ENCODE data around the gene OTOP2.

The OTOP2 gene

DNA sequence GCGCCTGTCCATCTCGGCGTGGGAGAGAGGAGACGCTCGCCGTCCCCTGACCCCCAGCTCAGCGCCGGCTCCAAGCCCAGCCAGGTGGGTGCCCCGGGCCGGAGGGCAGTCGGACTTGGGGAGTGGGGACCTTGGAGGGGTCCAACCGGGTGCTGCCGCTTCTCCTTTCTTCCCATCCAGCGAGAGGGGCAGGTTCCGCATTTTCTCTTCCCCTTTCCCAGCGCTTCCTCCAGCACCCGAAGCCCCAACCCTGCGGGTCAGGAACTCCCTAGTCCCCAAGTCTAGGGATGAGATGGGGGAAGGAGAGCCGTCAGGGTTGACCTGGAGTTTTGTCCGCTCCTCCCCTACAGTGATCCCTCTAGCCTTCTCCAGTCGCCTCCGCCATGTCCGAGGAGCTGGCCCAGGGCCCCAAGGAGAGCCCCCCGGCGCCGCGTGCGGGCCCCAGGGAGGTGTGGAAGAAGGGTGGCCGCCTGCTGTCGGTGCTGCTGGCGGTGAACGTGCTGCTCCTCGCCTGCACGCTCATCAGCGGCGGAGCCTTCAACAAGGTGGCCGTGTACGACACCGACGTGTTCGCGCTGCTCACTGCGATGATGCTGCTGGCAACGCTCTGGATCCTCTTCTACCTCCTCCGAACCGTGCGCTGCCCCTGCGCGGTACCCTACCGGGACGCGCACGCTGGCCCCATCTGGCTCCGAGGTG is at the start of gene OTOP2:
TSS of gene OTOP2 (plus strand) at position 24 of the 699 bp plus-strand sequence. CDS start at position 384, 360 bp downstream.
- H3K27me3 ChIP-seq (ENCODE audit: insufficient read depth, low read depth, severe bottlenecking) = peaks cover 23% of the 10 kb centered on the region
- no peak for DNase-seq
- TF ChIP-seq, protein P1, sequence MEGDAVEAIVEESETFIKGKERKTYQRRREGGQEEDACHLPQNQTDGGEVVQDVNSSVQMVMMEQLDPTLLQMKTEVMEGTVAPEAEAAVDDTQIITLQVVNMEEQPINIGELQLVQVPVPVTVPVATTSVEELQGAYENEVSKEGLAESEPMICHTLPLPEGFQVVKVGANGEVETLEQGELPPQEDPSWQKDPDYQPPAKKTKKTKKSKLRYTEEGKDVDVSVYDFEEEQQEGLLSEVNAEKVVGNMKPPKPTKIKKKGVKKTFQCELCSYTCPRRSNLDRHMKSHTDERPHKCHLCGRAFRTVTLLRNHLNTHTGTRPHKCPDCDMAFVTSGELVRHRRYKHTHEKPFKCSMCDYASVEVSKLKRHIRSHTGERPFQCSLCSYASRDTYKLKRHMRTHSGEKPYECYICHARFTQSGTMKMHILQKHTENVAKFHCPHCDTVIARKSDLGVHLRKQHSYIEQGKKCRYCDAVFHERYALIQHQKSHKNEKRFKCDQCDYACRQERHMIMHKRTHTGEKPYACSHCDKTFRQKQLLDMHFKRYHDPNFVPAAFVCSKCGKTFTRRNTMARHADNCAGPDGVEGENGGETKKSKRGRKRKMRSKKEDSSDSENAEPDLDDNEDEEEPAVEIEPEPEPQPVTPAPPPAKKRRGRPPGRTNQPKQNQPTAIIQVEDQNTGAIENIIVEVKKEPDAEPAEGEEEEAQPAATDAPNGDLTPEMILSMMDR (IDR thresholded peaks at IDR 0.05; ENCODE audit: low read depth, low read length) = no peak
- no peaks in the 10 kb centered on the region for H3K9me3 ChIP-seq (ENCODE audit: severe bottlenecking)
- peak within 1 kb of the TSS; percentile 60 for H3K4me3 ChIP-seq (ENCODE audit: low read depth, low read length)
- H3K27ac ChIP-seq = no peak within 1 kb of the TSS
- no peaks in the 10 kb centered on the region for H3K36me3 ChIP-seq

- Histone ChIP-seq H3K27ac (no peak overlapping the region), H3K27me3 (ENCODE audit: insufficient read depth, low read depth, severe bottlenecking) (no peaks in the 10 kb centered on the region), H3K4me3 (ENCODE audit: low read depth, low read length) (no peak overlapping the region), H3K9me3 (ENCODE audit: severe bottlenecking) (no peaks in the 10 kb centered on the region), H3K36me3 (peaks cover 9% of the 10 kb centered on the region)
- TF ChIP-seq, protein P1 (IDR thresholded peaks at IDR 0.05; ENCODE audit: low read depth, low read length) = no peak
- DNase-seq = no peak
Observed at GRCh38 chr17:74874615-74875037, 49.4 kb upstream of the OTOP2 start.

- no peaks in the 10 kb centered on the region for H3K9me3 ChIP-seq (ENCODE audit: severe bottlenecking)
- DNase-seq = no peak
- H3K27me3 ChIP-seq (ENCODE audit: insufficient read depth, low read depth, severe bottlenecking) = no peaks in the 10 kb centered on the region
- H3K36me3 ChIP-seq = peaks cover 4% of the 10 kb centered on the region
- TF ChIP-seq, protein P1 (IDR thresholded peaks at IDR 0.05; ENCODE audit: low read depth, low read length) = no peak
- no peak overlapping the region for H3K27ac ChIP-seq
- no peak overlapping the region for H3K4me3 ChIP-seq (ENCODE audit: low read depth, low read length)
Observed at GRCh38 chr17:74875155-74875976, 48.7 kb upstream of the OTOP2 start.

DNA sequence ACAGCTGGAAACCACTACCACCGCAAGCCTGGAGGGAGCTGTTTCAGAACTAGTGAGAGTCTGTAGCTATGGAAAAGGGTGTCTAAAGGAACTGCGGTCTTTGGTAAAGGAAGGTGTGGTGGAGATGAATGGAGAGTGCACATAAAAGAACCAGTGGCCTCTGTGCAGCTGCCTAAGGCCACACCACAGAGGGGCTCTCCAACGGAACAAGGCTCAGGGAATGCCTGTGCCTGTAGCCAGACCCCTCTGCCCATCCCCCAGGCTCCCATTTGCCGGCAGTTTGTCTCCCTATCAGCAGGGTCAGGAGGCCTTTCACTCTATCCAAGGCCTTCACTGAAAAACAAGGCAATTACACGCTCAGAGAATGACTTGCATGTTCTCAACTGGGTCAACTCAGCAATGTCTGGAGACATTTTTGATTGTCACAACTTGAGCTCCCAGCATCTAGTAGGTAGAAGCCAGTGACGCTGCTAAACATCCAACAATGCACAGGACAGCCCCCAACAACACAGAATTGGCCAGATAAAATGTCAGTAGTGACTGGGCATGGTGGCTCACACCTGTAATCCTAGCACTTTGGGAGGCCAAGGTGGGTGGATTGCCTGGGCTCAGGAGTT is 48.0 kb upstream of the OTOP2 start:
- Histone ChIP-seq H3K27ac (no peak overlapping the region), H3K4me3 (ENCODE audit: low read depth, low read length) (no peak overlapping the region), H3K36me3 (peaks cover 3% of the 10 kb centered on the region), H3K9me3 (ENCODE audit: severe bottlenecking) (no peaks in the 10 kb centered on the region), H3K27me3 (ENCODE audit: insufficient read depth, low read depth, severe bottlenecking) (no peaks in the 10 kb centered on the region)
- DNase-seq = no peak
- TF ChIP-seq, protein P1 (IDR thresholded peaks at IDR 0.05; ENCODE audit: low read depth, low read length) = no peak

DNA sequence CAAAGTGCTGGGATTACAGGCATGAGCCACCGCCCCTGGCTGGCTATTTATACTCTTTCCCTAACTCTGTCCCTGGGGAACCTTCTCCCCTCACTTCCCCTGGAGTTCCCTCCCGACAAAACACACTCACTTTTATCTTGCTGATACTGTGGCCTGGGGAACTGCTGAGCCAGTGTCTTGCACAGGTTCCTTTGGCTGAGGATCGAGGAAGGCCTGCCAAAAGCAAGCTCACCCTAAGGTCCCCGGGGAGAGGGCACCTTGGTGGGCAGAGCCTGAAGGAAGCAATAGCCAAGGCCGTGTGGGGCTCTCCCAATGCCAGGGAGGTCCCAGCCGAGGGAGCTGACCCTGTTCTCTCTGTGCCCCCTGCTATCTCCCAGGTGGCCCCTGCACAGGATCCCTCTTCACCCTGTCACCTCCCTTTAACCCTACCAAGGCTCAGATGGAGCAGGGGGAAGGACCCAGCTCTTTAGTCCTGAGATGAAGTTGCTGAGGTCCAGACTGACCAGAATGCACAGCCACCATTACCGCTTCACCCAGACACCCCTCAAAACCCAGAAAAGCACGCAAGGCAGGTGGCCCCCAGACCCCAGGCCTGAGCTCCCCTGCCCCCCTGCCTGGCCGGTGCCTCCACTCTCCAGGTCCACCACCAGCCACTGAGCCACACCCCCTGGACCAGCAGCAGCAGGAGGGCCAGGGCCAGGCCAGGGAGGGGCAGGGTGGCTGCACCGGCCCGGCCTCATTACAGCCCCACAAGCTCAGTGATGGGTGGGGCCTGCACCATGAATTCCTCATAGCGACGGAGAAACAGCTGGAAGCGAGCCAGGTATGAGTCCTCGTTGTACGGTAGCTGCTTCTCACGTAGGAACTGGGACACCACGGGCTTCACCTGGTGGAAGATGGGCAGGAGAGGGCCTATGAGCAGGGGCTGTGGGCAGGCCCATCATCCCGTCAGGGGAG is 46.2 kb upstream of the OTOP2 start:
- H3K9me3 ChIP-seq (ENCODE audit: severe bottlenecking) = no peaks in the 10 kb centered on the region
- H3K36me3 ChIP-seq = no peaks in the 10 kb centered on the region
- DNase-seq = no peak
- H3K4me3 ChIP-seq (ENCODE audit: low read depth, low read length) = no peak overlapping the region
- TF ChIP-seq, protein P1 (IDR thresholded peaks at IDR 0.05; ENCODE audit: low read depth, low read length) = no peak
- no peaks in the 10 kb centered on the region for H3K27me3 ChIP-seq (ENCODE audit: insufficient read depth, low read depth, severe bottlenecking)
- no peak overlapping the region for H3K27ac ChIP-seq

All from WERI-Rb-1 (cell line).